ENCODE data around the gene NCBP2L. TPM values are rescaled to one million over a fixed set of nuclear protein-coding genes. Genes with fewer than 3 reads are reported as not detected.

Gene NCBP2L
- total RNA-seq, 4 donors from 2014 or later: not detected

DNA sequence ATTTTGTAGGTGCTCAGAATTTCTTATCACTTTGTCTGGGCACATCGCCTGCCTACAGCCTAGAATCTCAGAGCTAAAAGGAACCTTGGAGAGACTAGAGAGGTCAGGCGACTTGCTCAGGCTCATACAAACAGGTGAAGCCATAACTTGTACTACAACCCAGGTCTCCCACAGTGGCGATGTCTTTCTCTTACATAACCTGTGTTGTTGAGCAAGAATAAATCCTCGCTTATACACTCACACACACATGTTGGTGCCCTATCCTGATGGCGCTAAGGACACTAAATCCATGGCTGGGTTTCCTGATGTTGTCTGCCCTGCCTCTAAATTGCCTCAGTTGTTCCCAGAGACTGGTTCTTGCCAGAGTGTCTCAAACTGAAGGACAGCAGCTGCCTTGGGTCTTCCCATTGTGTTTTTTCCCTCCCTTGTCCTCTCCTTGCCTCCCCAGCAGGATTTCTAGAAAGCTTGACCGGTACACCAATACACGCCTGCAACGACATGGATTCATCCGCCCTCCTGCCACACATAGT is 3.6 kb upstream of the NCBP2L start:
- Histone ChIP-seq H3K4me1 (peaks cover 0 to 18% (median 0%) of the 10 kb centered on the region in 4 donors), H3K9me3 (no peaks in the 10 kb centered on the region), H3K27me3 (no peaks in the 10 kb centered on the region), H3K4me3 (peak overlapping the region in 2 of 4 donors; percentile 46 to 62), H3K27ac (peak overlapping the region in 1 of 4 donors; percentile 88), H3K36me3 (no peaks in the 10 kb centered on the region)
- TF ChIP-seq POLR2A (IDR thresholded peaks at IDR 0.05) (no peak), EP300 (IDR thresholded peaks at IDR 0.05; ENCODE audit: low read depth) (no peak), POLR2AphosphoS5 (IDR thresholded peaks at IDR 0.05) (no peak)
- TF ChIP-seq, protein P1, sequence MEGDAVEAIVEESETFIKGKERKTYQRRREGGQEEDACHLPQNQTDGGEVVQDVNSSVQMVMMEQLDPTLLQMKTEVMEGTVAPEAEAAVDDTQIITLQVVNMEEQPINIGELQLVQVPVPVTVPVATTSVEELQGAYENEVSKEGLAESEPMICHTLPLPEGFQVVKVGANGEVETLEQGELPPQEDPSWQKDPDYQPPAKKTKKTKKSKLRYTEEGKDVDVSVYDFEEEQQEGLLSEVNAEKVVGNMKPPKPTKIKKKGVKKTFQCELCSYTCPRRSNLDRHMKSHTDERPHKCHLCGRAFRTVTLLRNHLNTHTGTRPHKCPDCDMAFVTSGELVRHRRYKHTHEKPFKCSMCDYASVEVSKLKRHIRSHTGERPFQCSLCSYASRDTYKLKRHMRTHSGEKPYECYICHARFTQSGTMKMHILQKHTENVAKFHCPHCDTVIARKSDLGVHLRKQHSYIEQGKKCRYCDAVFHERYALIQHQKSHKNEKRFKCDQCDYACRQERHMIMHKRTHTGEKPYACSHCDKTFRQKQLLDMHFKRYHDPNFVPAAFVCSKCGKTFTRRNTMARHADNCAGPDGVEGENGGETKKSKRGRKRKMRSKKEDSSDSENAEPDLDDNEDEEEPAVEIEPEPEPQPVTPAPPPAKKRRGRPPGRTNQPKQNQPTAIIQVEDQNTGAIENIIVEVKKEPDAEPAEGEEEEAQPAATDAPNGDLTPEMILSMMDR (IDR thresholded peaks at IDR 0.05): no peak
- WGBS, 2 donors (ENCODE audit: low coverage in 1 of 2): 84% methylated on average over 9 of the region's 9 CpGs; no CpG with 5 or more reads in 1 of the 2 donors
- in situ Hi-C loops (cut with MboI; ENCODE audit: low pct_ligation_motif_present in 1 of 4, low pct_unique_long_range_greater_than_20kb in 1 of 4, low sequenced_read_pairs in 3 of 4) (loop anchor here in 3 of 4 donors (10.0 to 25.0 kb wide), 2 partner anchors 109 to 112 kb away; no protein-coding TSS in a partner anchor), intact Hi-C loops (cut with DNase I; ENCODE audit: low total_unique reads) (no loop called here)
- DNase-seq: no peak

DNA sequence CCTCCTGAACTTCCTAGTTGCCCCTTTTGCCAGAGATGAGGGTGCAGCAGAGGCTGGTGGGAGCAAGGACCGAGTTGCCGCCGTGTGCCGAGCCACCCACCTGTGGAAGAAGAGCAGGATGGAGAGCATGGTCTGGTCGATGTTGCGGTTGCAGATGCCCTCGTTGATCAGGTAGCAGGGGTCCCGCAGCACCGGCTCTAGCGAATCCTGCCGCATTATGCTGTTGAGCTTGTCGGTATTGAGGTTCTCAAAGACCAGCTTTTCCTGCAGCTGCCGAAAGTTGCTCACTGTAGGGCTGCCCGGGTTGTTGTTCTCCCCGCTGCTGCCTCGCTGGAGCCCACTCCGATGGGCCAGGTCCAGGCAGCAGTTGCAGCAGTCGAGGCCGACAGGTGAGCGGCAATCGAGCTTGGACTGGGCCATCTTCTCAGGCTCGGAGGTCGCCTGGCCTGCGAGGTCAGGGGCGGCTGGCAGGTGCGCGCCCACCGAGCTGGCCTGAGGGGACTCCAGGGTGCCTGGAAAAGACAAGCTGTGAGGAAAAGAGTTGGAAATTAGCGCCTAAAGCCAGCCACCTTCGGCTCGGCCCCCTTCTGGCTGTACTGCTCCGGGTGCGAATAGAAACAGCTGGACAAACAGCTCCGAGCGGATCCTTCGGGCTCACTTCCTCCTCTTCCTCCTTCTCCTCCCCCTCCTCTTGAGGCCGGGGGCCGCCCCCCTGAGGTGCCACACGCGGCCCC is 2.4 kb upstream of the NCBP2L start:
- Histone ChIP-seq H3K27me3 (no peaks in the 10 kb centered on the region), H3K4me3 (peak overlapping the region; percentile 16 to 62 (median 48)), H3K9me3 (no peaks in the 10 kb centered on the region), H3K4me1 (peaks cover 0 to 18% (median 0%) of the 10 kb centered on the region in 4 donors), H3K27ac (peak overlapping the region; percentile 77 to 88 (median 83)), H3K36me3 (no peaks in the 10 kb centered on the region)
- in situ Hi-C loops (cut with MboI; ENCODE audit: low pct_ligation_motif_present in 1 of 4, low pct_unique_long_range_greater_than_20kb in 1 of 4, low sequenced_read_pairs in 3 of 4) (loop anchor here in 3 of 4 donors (10.0 to 25.0 kb wide), 3 partner anchors 110 to 763 kb away; partner anchors contain the start of gene MORC4 (in 1 of the 3)), intact Hi-C loops (cut with DNase I; ENCODE audit: low total_unique reads) (loop anchor here (5.0 kb wide), 2 partner anchors 58 to 118 kb away; no protein-coding TSS in a partner anchor)
- peak; percentile 15 for DNase-seq
- WGBS, 2 donors (ENCODE audit: low coverage in 1 of 2): 41% methylated on average over 34 of the region's 40 CpGs; no CpG with 5 or more reads in 1 of the 2 donors
- TF ChIP-seq POLR2A (IDR thresholded peaks at IDR 0.05): no peak
- TF ChIP-seq EP300 (IDR thresholded peaks at IDR 0.05; ENCODE audit: low read depth): no peak
- no peak for TF ChIP-seq POLR2AphosphoS5 (IDR thresholded peaks at IDR 0.05)
- TF ChIP-seq, protein P1 (IDR thresholded peaks at IDR 0.05): no peak

DNA sequence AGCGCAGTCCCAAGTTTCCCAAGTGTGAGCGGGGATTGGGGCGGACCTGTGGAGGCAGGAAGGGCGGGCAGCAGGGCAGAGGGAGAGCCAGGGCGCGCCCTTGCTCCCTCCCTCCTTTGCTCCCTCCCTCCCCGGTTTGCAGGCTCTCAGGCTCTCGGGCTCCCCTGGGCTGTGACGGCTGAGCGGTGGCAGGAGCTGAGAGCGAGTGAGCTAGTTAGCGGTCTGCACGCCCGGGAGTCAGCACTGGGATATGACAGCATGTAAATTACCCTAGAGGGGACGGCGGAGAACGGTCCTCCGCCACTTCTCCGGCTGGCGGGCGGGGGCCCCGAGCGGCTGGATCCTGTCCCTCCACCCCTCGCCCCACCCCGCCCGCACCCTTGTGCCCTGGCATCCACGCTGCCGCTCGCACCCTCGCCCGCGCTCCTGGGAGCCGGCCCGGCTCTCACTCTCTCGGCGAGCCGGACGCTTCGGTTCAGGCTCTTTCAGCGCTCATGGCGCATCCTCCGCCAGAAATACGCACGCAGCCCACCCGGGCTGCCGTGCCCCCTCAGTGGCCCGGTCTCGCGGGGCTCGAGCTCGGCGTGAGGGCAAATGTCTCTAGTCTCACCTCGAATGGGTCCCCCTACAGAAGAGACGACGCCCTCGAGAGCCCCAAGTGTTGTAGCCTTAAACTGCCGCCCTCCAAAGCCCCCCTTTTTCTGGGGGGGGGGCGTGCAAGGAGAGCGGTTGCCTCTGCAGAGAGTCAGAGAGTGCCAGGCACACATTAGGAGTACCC is 1.6 kb upstream of the NCBP2L start, which contains the start of gene TSC22D3:
Gene TSC22D3 (minus strand): TSS at position 54 of the 778 bp plus-strand sequence. CDS start 368 bp downstream, outside the sequence.
- Histone ChIP-seq H3K36me3 (no peaks in the 10 kb centered on the region), H3K4me3 (peak within 1 kb of the TSS; percentile 16 to 62 (median 48)), H3K27me3 (no peaks in the 10 kb centered on the region), H3K9me3 (no peaks in the 10 kb centered on the region), H3K27ac (peak within 1 kb of the TSS; percentile 77 to 88 (median 83)), H3K4me1 (peaks cover 0 to 18% (median 0%) of the 10 kb centered on the region in 4 donors)
- in situ Hi-C loops (cut with MboI; ENCODE audit: low pct_ligation_motif_present in 1 of 4, low pct_unique_long_range_greater_than_20kb in 1 of 4, low sequenced_read_pairs in 3 of 4) (loop anchor here in 2 of 4 donors (10.0 to 25.0 kb wide), 2 partner anchors 111 to 764 kb away; partner anchors contain the start of gene MORC4 (in 1 of the 2)), intact Hi-C loops (cut with DNase I; ENCODE audit: low total_unique reads) (loop anchor here (2.0 to 5.0 kb wide), 3 partner anchors 59 to 119 kb away; no protein-coding TSS in a partner anchor)
- TF ChIP-seq EP300 (IDR thresholded peaks at IDR 0.05; ENCODE audit: low read depth) (no peak), POLR2A (IDR thresholded peaks at IDR 0.05) (peak; percentile 44), POLR2AphosphoS5 (IDR thresholded peaks at IDR 0.05) (peak; percentile 34 to 74 (median 71))
- TF ChIP-seq, protein P1 (IDR thresholded peaks at IDR 0.05): no peak
- 33% methylated on average over 56 of the region's 59 CpGs; no CpG with 5 or more reads in 1 of the 2 donors for WGBS, 2 donors (ENCODE audit: low coverage in 1 of 2)
- DNase-seq: peak; percentile 81
